ENCODE data around the gene PIP5KL1. TPM values are rescaled to one million over a fixed set of nuclear protein-coding genes. Genes with fewer than 3 reads are reported as not detected.
A peak's percentile ranks its signal among the peaks of the same experiment; 100 is the strongest.

The PIP5KL1 gene
- total RNA-seq, 1 donor: 2.6 TPM

DNA sequence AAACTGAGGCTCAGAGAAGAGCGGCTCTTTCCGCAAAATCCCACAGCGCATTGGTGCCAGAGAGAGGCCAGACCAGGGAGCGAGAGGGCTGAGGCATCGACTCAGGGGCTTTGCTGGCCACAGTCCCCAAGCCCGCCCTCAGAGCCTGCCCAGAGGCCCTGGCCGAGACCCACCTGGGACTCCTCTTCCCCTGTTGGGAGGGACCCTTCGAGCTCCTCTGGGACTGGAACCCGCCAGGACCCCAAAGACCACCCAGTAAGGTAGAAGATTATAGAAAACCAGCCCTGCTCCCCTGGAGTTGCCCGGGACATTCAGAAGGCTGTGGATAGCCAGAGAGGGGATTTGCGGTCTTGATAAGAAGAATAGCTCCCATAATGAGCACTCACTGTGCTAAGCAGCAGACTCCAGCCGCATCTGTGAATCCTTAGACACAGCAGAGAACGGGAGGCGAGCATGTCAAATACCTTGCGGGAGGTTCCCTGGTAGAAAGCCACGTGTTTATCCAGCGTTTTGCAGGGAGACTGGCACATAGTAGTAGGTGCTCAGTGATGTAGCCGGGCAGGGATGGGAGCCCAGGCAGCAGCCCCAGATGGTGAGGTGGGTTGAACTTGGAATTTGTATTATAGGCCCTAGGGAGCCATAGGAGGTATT, 52.5 kb downstream of the PIP5KL1 start:
- TF ChIP-seq, protein P1, sequence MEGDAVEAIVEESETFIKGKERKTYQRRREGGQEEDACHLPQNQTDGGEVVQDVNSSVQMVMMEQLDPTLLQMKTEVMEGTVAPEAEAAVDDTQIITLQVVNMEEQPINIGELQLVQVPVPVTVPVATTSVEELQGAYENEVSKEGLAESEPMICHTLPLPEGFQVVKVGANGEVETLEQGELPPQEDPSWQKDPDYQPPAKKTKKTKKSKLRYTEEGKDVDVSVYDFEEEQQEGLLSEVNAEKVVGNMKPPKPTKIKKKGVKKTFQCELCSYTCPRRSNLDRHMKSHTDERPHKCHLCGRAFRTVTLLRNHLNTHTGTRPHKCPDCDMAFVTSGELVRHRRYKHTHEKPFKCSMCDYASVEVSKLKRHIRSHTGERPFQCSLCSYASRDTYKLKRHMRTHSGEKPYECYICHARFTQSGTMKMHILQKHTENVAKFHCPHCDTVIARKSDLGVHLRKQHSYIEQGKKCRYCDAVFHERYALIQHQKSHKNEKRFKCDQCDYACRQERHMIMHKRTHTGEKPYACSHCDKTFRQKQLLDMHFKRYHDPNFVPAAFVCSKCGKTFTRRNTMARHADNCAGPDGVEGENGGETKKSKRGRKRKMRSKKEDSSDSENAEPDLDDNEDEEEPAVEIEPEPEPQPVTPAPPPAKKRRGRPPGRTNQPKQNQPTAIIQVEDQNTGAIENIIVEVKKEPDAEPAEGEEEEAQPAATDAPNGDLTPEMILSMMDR (IDR thresholded peaks at IDR 0.05; ENCODE audit: insufficient read depth, low read length): no peak
- peak overlapping the region; percentile 74 for H3K4me3 ChIP-seq (ENCODE audit: low read depth, low read length)
- DNase-seq (ENCODE audit: low read depth): no peak

- TF ChIP-seq, protein P1 (IDR thresholded peaks at IDR 0.05; ENCODE audit: insufficient read depth, low read length): no peak
- H3K4me3 ChIP-seq (ENCODE audit: low read depth, low read length): peak within 1 kb of the TSS; percentile 74
- peak; percentile 53 for DNase-seq (ENCODE audit: low read depth)
Observed at GRCh38 chr9:127877566-127877998, 53.0 kb downstream of the PIP5KL1 start, which contains the start of gene AK1. Gene AK1, minus strand, starts transcription at chr9:127877675. Its CDS starts 3,058 bp downstream, at chr9:127874617.

DNA sequence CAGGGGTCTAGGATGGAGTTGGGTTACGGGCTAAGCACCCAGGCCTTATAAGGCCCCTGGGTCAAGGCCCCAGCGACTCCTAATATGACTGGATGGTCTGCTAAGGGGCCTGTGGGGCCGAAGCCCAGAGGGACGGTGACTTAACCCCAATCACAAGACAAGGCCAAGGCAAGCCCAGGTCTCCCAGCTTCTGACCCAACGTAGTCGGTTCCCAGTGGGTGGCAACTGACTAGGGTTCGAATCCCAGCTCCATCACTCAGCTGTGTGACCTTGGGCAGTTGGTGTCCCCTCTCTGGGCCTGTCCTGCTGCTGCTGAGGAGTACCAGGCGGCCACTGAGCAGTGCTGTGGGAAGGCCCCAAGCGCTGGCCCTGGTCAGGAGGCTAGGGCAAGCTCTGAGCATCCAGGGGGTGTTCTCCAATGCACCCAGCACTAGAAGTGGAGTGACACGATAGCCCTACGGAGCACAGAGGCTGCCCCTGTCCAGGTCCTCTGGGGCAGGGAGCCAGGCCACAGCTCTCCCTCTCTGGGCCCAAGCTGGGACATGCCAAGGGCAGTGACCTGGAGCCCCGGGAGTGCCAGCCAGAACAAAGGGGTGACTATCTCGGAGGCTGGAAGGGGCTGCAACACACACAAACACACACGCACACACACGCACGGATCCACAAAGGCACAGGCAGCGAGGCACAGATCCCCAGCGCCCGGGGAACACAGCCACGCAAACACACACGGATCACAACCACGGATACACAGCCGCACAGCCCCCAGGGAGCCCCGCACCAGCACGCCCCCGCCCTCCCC, 53.6 kb downstream of the PIP5KL1 start:
- no peak for DNase-seq (ENCODE audit: low read depth)
- peak overlapping the region; percentile 74 for H3K4me3 ChIP-seq (ENCODE audit: low read depth, low read length)
- TF ChIP-seq, protein P1 (IDR thresholded peaks at IDR 0.05; ENCODE audit: insufficient read depth, low read length): no peak

DNA sequence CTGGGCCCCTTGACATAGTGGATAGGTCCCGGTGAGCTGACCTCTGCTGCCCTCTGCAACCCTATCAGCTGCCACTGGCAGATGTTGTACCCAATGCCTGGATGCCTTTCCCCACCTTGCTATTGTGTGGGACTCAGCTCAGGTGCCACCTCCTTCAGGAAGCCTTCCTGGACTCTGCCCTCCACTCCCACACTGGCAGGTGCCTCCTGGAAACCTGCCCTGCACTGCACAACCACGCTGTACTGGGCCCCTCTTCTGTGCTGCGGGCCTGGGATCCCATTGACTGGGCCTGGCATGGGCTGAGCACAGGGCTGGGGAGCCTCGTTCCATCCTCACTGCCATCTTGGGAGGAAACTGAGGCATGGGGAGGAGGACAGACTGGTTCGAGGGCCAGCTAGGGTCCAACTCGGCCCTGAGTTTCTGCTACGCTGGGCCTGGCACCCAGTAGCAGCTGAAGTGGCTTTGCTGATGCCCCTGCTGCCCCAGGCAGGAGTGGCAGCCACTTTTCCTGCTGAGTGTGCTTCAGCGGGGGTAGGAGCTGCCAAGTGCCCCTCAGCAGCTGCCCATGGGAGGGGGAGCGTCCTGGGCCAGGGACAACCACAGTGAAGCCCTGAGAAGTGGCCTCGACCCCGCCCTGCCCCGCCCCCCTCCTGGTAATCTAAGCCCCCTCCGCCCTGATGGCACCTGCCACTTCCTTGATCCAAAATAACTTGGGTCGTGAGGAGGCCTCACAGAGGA, 54.4 kb downstream of the PIP5KL1 start:
- TF ChIP-seq, protein P1 (IDR thresholded peaks at IDR 0.05; ENCODE audit: insufficient read depth, low read length): no peak
- DNase-seq (ENCODE audit: low read depth): no peak
- H3K4me3 ChIP-seq (ENCODE audit: low read depth, low read length): peak overlapping the region; percentile 74

GRCh38 chr9:127875306-127875966, 55.1 kb downstream of the PIP5KL1 start:
- DNase-seq (ENCODE audit: low read depth): peak; percentile 63
- TF ChIP-seq, protein P1 (IDR thresholded peaks at IDR 0.05; ENCODE audit: insufficient read depth, low read length): no peak
- H3K4me3 ChIP-seq (ENCODE audit: low read depth, low read length): peak overlapping the region; percentile 55

All from fibroblast of the aortic adventitia (primary cell).